C4-2B (cell line): ENCODE measurements around the gene PTPRF.

Source experiments
- H3K27ac ChIP-seq: fragments of 450-650 bp; 2 replicates; pipeline ENCODE4 v1.5.1; 2017
- ZFX ChIP-seq: fragments of 450-650 bp; IDR thresholded peaks from 2 replicates; pipeline ENCODE4 v1.6.1; 2017
- TF ChIP-seq, protein P1 (sequence below): fragments of 450-650 bp; conservative IDR thresholded peaks from 2 replicates; pipeline ENCODE4 v1.5.1; 2017; ENCODE audit warnings: mild to moderate bottlenecking

Gene PTPRF

DNA sequence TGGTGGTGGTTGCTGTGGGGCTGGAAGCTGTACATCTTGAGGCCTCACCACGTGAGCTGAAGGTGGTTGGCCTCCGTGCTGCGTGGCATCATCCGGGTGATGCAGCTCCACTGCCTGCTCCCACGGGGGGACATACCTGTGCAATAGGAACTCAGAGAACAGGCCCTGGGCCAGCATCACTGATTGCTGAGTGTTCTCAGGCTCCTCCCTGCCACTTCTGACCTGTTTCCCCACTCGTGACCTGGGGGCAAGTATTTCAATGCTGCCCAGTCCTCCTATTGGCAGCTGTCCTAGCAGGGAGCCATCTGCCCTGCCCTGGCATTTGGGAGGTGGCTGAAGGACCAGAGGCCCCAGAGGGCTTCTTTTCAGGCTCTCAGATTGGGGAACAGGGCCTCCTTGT, 26.1 kb downstream of the PTPRF start:
- H3K27ac ChIP-seq = no peak overlapping the region
- no peak for TF ChIP-seq ZFX

DNA sequence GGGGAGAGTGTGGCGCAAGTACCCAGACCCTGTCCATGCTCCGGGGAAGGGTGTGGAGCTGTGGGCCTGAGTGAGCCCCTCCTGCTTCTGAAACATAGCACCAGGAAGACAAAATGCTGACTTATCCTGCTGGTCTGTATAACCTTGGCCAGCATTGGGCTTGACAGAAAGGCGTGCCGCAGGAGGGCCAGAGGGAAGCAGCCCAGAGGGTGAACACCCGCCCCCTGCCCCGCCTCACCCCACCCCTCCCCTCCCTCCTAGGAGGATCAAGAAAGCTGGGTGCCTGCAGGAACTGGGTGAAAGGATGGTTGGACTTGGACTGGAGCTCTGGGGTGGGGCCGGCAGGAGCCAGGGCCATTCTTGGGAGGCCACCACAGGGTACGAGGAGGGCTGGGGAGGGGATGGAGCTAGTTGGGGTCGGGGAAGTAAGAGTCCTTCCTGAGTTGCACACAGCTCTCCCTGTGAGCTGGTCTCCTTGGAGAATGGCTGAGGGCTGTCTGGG, 27.1 kb downstream of the PTPRF start:
- no peak overlapping the region for H3K27ac ChIP-seq
- TF ChIP-seq, protein P1, sequence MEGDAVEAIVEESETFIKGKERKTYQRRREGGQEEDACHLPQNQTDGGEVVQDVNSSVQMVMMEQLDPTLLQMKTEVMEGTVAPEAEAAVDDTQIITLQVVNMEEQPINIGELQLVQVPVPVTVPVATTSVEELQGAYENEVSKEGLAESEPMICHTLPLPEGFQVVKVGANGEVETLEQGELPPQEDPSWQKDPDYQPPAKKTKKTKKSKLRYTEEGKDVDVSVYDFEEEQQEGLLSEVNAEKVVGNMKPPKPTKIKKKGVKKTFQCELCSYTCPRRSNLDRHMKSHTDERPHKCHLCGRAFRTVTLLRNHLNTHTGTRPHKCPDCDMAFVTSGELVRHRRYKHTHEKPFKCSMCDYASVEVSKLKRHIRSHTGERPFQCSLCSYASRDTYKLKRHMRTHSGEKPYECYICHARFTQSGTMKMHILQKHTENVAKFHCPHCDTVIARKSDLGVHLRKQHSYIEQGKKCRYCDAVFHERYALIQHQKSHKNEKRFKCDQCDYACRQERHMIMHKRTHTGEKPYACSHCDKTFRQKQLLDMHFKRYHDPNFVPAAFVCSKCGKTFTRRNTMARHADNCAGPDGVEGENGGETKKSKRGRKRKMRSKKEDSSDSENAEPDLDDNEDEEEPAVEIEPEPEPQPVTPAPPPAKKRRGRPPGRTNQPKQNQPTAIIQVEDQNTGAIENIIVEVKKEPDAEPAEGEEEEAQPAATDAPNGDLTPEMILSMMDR = no peak
- no peak for TF ChIP-seq ZFX

DNA sequence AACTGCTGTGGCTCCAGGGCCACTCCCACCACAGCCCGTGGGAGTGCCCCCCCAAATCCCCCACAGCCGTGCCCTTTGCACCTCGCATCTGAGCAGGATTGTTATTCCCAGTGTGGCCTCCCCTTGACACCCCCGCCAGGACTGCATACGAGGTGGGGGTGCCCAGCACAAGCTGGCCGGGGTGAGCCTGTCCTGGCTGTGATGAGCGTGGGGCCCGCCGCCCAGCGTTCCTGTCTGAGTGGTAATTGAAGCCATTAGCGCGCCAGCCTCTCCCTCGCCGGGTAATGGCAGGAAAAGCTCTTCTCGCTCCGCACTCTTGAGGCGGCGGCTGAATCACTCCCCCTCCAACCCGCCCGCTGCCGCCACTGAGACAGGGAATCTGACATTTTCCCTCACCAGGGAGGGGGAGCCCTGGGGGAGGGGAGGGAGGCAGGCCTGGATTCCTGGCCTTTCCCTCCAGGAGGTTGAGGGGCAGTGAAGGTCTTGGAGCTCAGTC, 27.7 kb downstream of the PTPRF start:
- H3K27ac ChIP-seq = no peak overlapping the region
- TF ChIP-seq ZFX = no peak
- TF ChIP-seq, protein P1 = no peak

DNA sequence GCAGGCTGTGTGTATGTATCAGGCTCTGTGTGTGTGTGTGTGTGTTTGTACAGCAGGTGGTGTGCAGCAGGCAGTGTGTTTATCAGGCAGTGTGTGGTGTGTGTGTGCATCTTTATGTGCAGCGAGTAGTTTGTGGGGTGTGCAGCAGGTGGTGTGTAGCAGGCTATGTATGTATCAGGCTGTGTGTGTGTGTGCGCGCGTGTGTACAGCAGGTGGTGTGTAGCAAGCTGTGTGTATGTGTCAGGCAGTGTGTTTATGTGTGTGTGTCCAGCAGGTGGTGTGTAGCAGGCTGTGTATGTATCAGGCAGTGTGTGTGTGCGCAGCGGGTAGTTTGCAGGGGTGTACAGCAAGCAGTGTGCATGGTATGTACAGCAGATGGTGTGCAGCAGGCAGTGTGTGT, 29.0 kb downstream of the PTPRF start:
- H3K27ac ChIP-seq = no peak overlapping the region
- TF ChIP-seq, protein P1 = no peak

DNA sequence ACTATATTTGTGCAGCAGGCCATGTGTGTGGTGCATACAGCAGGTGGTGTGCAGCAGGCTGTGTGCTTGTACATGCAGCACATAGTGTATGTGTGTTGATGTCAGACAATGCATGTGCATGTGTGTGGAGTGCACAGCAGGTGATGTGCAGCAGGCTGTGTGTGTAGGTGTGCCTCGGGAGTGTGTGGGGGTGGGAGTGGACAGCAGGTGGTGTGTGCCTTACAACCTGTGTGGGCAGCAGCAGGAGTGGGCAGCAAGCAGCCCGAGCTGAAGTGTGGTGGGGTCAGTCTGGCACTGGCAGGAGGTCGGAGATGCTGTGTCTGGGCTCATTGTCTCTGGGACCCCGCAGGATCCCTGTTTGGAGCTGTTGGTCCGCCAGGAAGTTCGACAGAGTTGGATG, 29.6 kb downstream of the PTPRF start:
- TF ChIP-seq, protein P1 = no peak
- no peak for TF ChIP-seq ZFX
- H3K27ac ChIP-seq = no peak overlapping the region

DNA sequence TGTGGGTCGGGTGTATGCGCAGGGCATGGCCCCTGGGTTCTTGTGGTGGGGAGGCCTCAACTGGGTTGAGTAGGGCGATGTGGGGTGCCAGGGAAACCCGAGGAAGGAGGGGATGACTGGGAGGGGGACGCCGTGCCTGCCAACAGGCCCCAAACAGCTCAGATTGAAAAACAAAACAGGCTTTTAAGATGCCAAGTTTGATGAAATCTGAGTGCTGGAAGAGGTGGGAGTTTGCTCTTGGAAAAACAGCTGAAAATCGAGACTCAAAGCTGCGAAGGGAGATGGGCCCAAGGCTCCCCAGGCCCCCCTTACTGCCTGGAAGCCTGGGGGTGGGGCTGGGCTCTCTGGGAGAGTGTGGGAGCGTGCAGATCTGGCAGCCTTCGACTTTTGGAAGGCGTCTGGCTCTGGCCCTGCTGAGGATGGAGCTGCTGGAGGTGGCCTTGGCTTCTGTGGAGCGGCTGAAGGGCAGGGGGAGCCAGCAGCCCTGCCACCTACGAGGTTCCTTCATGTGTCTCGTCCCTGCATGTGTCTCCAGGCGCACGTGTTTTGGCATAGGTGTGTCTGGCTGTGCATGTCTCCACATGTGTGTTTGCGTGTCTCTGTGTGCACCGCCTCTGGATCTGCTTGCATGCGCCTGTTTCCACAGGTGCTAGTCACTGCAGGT, 33.3 kb downstream of the PTPRF start:
- H3K27ac ChIP-seq = no peak overlapping the region
- TF ChIP-seq ZFX = no peak
- TF ChIP-seq, protein P1 = no peak

DNA sequence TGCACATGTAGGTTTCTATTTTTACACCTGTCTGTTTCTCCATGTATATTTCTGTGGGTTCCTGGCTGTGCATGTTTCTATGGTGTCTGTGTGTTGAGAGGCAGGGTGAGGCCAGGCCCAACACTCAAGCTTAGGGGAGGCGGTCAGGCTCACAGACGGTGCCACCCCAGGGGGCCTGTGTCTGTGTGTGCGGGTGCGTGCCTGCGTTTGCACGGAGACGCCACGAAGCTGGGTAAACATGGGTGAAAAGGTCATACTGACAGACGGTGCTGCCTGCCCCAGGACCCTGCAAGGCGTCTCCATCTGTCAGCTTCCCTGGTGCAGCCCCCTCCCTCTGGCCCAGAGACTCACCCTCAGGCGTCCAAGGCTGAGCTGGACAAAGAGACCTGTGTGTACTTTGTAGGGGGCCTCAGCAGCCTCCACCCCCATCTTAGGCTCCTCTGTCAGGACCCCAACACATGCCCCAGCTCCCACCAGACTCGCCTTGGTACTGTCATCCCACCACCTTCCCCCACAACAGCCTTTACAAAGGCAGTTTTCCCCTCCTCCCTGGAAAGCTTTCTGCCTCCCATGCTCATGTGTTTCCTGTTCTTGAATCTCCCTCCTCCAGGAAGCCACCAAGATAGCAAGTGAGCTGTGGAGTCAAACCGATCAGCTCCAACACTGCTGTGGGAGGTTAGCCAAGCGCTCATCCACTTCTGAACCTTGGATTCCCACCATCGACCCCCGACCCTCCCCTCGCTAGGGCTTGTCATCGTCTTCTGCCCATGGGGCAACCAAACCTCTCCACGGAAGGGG, 34.1 kb downstream of the PTPRF start:
- no peak overlapping the region for H3K27ac ChIP-seq
- TF ChIP-seq ZFX = no peak
- TF ChIP-seq, protein P1 = no peak
